ENCODE measurements around the gene CCP110.

Gene CCP110

GRCh38 chr16:19601083-19601976 lies 77.6 kb downstream of the CCP110 start:
- DNase-seq (ENCODE audit: low spot score) = peak; percentile 53

All from LoVo (cell line).